Measurements from ENCODE around the gene KCTD17.

DNA sequence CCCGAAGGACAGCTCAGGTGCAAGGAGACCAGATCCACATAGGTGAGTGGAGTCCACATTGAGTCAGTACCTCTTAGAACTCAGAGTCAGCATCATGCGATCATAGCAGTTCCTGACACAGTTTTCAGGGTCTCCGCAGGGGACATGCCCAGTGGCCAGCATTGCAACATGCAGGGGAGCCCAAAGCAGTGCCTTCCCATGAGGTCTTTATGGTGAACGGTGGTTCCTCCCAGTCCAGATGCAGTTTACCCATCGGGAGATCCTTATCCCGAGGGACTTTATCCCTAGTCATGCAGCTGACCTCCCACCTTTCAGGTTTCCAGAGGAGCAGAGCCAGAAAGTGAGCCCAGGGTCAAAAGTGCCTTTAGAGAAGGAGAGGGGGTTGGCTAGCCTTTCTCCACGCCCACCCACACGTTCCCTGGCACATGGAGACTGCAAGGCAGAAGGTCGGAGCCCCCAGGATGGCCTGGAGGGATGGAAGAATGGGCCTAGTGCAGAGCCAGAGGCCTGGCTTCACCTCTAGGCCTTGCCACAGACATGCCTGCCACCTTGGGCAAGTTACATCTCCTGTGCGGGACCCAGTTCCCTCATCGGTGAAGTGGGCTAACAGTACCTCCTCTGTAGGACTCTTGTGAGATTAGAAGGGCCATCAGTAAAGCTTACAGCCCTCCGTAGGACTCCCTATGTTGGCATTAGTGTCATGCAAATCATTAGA, 6.4 kb downstream of the KCTD17 start:
- TF ChIP-seq, protein P1, sequence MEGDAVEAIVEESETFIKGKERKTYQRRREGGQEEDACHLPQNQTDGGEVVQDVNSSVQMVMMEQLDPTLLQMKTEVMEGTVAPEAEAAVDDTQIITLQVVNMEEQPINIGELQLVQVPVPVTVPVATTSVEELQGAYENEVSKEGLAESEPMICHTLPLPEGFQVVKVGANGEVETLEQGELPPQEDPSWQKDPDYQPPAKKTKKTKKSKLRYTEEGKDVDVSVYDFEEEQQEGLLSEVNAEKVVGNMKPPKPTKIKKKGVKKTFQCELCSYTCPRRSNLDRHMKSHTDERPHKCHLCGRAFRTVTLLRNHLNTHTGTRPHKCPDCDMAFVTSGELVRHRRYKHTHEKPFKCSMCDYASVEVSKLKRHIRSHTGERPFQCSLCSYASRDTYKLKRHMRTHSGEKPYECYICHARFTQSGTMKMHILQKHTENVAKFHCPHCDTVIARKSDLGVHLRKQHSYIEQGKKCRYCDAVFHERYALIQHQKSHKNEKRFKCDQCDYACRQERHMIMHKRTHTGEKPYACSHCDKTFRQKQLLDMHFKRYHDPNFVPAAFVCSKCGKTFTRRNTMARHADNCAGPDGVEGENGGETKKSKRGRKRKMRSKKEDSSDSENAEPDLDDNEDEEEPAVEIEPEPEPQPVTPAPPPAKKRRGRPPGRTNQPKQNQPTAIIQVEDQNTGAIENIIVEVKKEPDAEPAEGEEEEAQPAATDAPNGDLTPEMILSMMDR (IDR thresholded peaks at IDR 0.05) = no peak
- TF ChIP-seq TP53 (CRISPR knock-in tag; IDR thresholded peaks at IDR 0.05) (no peak), ZNF121 (CRISPR knock-in tag; IDR thresholded peaks at IDR 0.05) (no peak), ZNF423 (CRISPR knock-in tag; IDR thresholded peaks at IDR 0.05) (no peak), CBFB (CRISPR knock-in tag; IDR thresholded peaks at IDR 0.05; ENCODE audit: low read depth) (no peak), SP1 (CRISPR knock-in tag; conservative IDR thresholded peaks at IDR 0.05) (no peak), JUN (CRISPR knock-in tag; IDR thresholded peaks at IDR 0.05) (no peak), NFYB (CRISPR knock-in tag; conservative IDR thresholded peaks at IDR 0.05; ENCODE audit: low read depth) (no peak)

Measured in WTC11 (cell line).